HEK293 (cell line): Measurements from ENCODE around the gene ZNF556.

Source experiments
- MZF1 ChIP-seq: fragments of 450-650 bp; formaldehyde crosslinking; IDR thresholded peaks from 2 replicates; pipeline ENCODE4 v1.5.1; 2017; ENCODE audit warnings: missing biosample characterization, missing genetic modification characterization, borderline replicate concordance
- PATZ1 ChIP-seq: fragments of 450-650 bp; formaldehyde crosslinking; IDR thresholded peaks from 2 replicates; pipeline ENCODE4 v1.5.1; 2016; ENCODE audit warnings: missing biosample characterization, missing genetic modification characterization
- PRDM1 ChIP-seq: fragments of 450-650 bp; formaldehyde crosslinking; IDR thresholded peaks from 2 replicates; pipeline ENCODE4; 2016; ENCODE audit warnings: missing biosample characterization, missing genetic modification characterization
- RBAK ChIP-seq: fragments of 450-650 bp; formaldehyde crosslinking; IDR thresholded peaks from 2 replicates; pipeline ENCODE4 v1.5.1; 2016; ENCODE audit warnings: missing biosample characterization, missing genetic modification characterization
- WT1 ChIP-seq: fragments of 450-650 bp; formaldehyde crosslinking; IDR thresholded peaks from 2 replicates; pipeline ENCODE4 v1.5.1; 2016; ENCODE audit warnings: missing biosample characterization, missing genetic modification characterization
- ZBTB17 ChIP-seq: fragments of 450-650 bp; formaldehyde crosslinking; IDR thresholded peaks from 2 replicates; pipeline ENCODE4 v1.5.1; 2016; ENCODE audit warnings: missing biosample characterization, missing genetic modification characterization
- ZFP3 ChIP-seq: fragments of 450-650 bp; formaldehyde crosslinking; IDR thresholded peaks from 2 replicates; pipeline ENCODE4 v1.5.1; 2016; ENCODE audit warnings: low read depth, missing biosample characterization, missing genetic modification characterization
- ZNF133 ChIP-seq: fragments of 450-650 bp; formaldehyde crosslinking; IDR thresholded peaks from 2 replicates; pipeline ENCODE4 v1.5.1; 2016; ENCODE audit warnings: missing biosample characterization, missing genetic modification characterization
- ZNF155 ChIP-seq: fragments of 450-650 bp; formaldehyde crosslinking; IDR thresholded peaks from 2 replicates; pipeline ENCODE4 v1.5.1; 2016; ENCODE audit warnings: missing biosample characterization, missing genetic modification characterization
- ZNF211 ChIP-seq: fragments of 450-650 bp; formaldehyde crosslinking; IDR thresholded peaks from 2 replicates; pipeline ENCODE4 v1.5.1; 2016; ENCODE audit warnings: low read depth, missing biosample characterization, missing genetic modification characterization
- ZNF302 ChIP-seq: fragments of 450-650 bp; formaldehyde crosslinking; IDR thresholded peaks from 2 replicates; pipeline ENCODE4 v1.5.1; 2016; ENCODE audit warnings: missing biosample characterization, missing genetic modification characterization, low read depth
- ZNF311 ChIP-seq: fragments of 450-650 bp; formaldehyde crosslinking; IDR thresholded peaks from 2 replicates; pipeline ENCODE4 v1.5.1; 2017; ENCODE audit warnings: missing biosample characterization, missing genetic modification characterization, borderline replicate concordance
- ZNF37A ChIP-seq: fragments of 450-650 bp; IDR thresholded peaks from 2 replicates; pipeline ENCODE4 v1.5.1; 2018; ENCODE audit warnings: missing biosample characterization, missing genetic modification characterization
- ZNF416 ChIP-seq: fragments of 450-650 bp; formaldehyde crosslinking; IDR thresholded peaks from 2 replicates; pipeline ENCODE4 v1.5.1; 2016; ENCODE audit warnings: missing biosample characterization, missing genetic modification characterization
- ZNF501 ChIP-seq: fragments of 450-650 bp; formaldehyde crosslinking; IDR thresholded peaks from 2 replicates; pipeline ENCODE4 v1.5.1; 2016; ENCODE audit warnings: missing biosample characterization, missing genetic modification characterization
- ZNF518A ChIP-seq: fragments of 450-650 bp; formaldehyde crosslinking; conservative IDR thresholded peaks from 2 replicates; pipeline ENCODE4 v1.5.1; 2016; ENCODE audit warnings: low read depth, missing biosample characterization, missing genetic modification characterization
- ZNF529 ChIP-seq: fragments of 450-650 bp; formaldehyde crosslinking; IDR thresholded peaks from 2 replicates; pipeline ENCODE4 v1.5.1; 2017; ENCODE audit warnings: missing genetic modification characterization, missing biosample characterization; ENCODE audit not compliant: insufficient replicate concordance
- ZNF548 ChIP-seq: fragments of 450-650 bp; formaldehyde crosslinking; IDR thresholded peaks from 2 replicates; pipeline ENCODE4 v1.5.1; 2016; ENCODE audit warnings: missing biosample characterization, missing genetic modification characterization
- ZNF600 ChIP-seq: fragments of 450-650 bp; formaldehyde crosslinking; IDR thresholded peaks from 2 replicates; pipeline ENCODE4 v1.5.1; 2016; ENCODE audit warnings: missing biosample characterization, missing genetic modification characterization
- ZNF623 ChIP-seq: fragments of 450-650 bp; formaldehyde crosslinking; IDR thresholded peaks from 2 replicates; pipeline ENCODE4 v1.5.1; 2016; ENCODE audit warnings: missing biosample characterization, missing genetic modification characterization
- ZNF624 ChIP-seq: fragments of 450-650 bp; formaldehyde crosslinking; IDR thresholded peaks from 2 replicates; pipeline ENCODE4 v1.5.1; 2017; ENCODE audit warnings: missing biosample characterization, missing genetic modification characterization
- ZNF658 ChIP-seq: fragments of 450-650 bp; formaldehyde crosslinking; IDR thresholded peaks from 2 replicates; pipeline ENCODE4; 2016; ENCODE audit warnings: missing biosample characterization, missing genetic modification characterization
- ZNF670 ChIP-seq: fragments of 450-650 bp; formaldehyde crosslinking; IDR thresholded peaks from 2 replicates; pipeline ENCODE4 v1.5.1; 2016; ENCODE audit warnings: missing biosample characterization, missing genetic modification characterization, low read depth
- ZNF701 ChIP-seq: fragments of 450-650 bp; formaldehyde crosslinking; IDR thresholded peaks from 2 replicates; pipeline ENCODE4 v1.5.1; 2016; ENCODE audit warnings: missing biosample characterization, missing genetic modification characterization
- ZNF76 ChIP-seq: fragments of 450-650 bp; formaldehyde crosslinking; IDR thresholded peaks from 2 replicates; pipeline ENCODE4; 2016; ENCODE audit warnings: low read depth, missing biosample characterization, missing genetic modification characterization, borderline replicate concordance
- ZNF843 ChIP-seq: fragments of 450-650 bp; formaldehyde crosslinking; IDR thresholded peaks from 2 replicates; pipeline ENCODE4 v1.5.1; 2016; ENCODE audit warnings: missing biosample characterization, missing genetic modification characterization
- ZSCAN16 ChIP-seq: fragments of 450-650 bp; formaldehyde crosslinking; IDR thresholded peaks from 2 replicates; pipeline ENCODE4 v1.5.1; 2016; ENCODE audit warnings: missing biosample characterization, missing genetic modification characterization
- ZSCAN30 ChIP-seq: fragments of 450-650 bp; IDR thresholded peaks from 2 replicates; pipeline ENCODE4 v1.5.1; 2018; ENCODE audit warnings: missing biosample characterization, mild to moderate bottlenecking, missing genetic modification characterization, moderate library complexity
- ZSCAN5A ChIP-seq: fragments of 450-650 bp; formaldehyde crosslinking; IDR thresholded peaks from 2 replicates; pipeline ENCODE4 v1.5.1; 2016; ENCODE audit warnings: missing biosample characterization, missing genetic modification characterization
- TF ChIP-seq, protein P1 (sequence below): fragments of 450-650 bp; formaldehyde crosslinking; IDR thresholded peaks from 2 replicates; pipeline ENCODE4 v1.5.1; 2017; ENCODE audit warnings: missing biosample characterization, missing genetic modification characterization

The ZNF556 gene

GRCh38 chr19:2819540-2820111 is 47.5 kb upstream of the ZNF556 start, which contains the start of gene ZNF554 (continued):
- TF ChIP-seq ZNF658 (tag by site-specific recombination) (no peak), RBAK (tag by site-specific recombination) (peak; percentile 20; the same call in 1 of the 2 replicates), ZBTB17 (tag by site-specific recombination) (peak; percentile 72), MZF1 (tag by site-specific recombination) (no peak), ZNF133 (tag by site-specific recombination) (no peak), ZNF416 (tag by site-specific recombination) (no peak), ZNF670 (tag by site-specific recombination) (no peak), ZNF37A (tag by site-specific recombination) (no peak), ZNF302 (tag by site-specific recombination) (no peak), ZNF701 (tag by site-specific recombination) (no peak), ZNF518A (no peak), ZNF623 (tag by site-specific recombination) (peak; percentile 10; the same call in 1 of the 2 replicates), ZNF600 (tag by site-specific recombination) (0 out of 2 replicates have a peak, but pooled peaks have one; percentile 9), ZFP3 (no peak), ZSCAN16 (tag by site-specific recombination) (no peak), ZNF843 (tag by site-specific recombination) (0 out of 2 replicates have a peak, but pooled peaks have one; percentile 44), ZNF76 (tag by site-specific recombination) (peak; percentile 97), WT1 (tag by site-specific recombination) (no peak), ZNF211 (no peak), ZNF311 (tag by site-specific recombination) (no peak), ZSCAN30 (tag by site-specific recombination) (peak; percentile 80; the same call in 1 of the 2 replicates), PATZ1 (peak; percentile 32; the same call in 1 of the 2 replicates), ZNF624 (tag by site-specific recombination) (no peak), ZSCAN5A (tag by site-specific recombination) (no peak), ZNF155 (tag by site-specific recombination) (no peak), ZNF501 (tag by site-specific recombination) (no peak), ZNF548 (no peak), PRDM1 (tag by site-specific recombination) (no peak), ZNF529 (tag by site-specific recombination) (no peak)
- TF ChIP-seq, protein P1, sequence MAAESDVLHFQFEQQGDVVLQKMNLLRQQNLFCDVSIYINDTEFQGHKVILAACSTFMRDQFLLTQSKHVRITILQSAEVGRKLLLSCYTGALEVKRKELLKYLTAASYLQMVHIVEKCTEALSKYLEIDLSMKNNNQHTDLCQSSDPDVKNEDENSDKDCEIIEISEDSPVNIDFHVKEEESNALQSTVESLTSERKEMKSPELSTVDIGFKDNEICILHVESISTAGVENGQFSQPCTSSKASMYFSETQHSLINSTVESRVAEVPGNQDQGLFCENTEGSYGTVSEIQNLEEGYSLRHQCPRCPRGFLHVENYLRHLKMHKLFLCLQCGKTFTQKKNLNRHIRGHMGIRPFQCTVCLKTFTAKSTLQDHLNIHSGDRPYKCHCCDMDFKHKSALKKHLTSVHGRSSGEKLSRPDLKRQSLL (tag by site-specific recombination): peak; percentile 41; the same call in 1 of the 2 replicates
